ENCODE data around the gene EPHA1. TPM values are rescaled to one million over a fixed set of nuclear protein-coding genes. Genes with fewer than 3 reads are reported as not detected.

EPHA1 gene
- total and polyA plus RNA-seq, 2 donors (not counting 1 experiment from before 2014, with no cell fraction given): 0.39 to 0.49 TPM

- H2AFZ ChIP-seq (ENCODE audit: insufficient read depth, low read depth, low read length, poor library complexity, severe bottlenecking): no peak overlapping the region
- POLR2A ChIA-PET: no interaction called here
- intact Hi-C loops (cut with micrococcal nuclease): no loop called here
- no peaks in the 10 kb centered on the region for H3K36me3 ChIP-seq (replicated peaks in 1 of 2; ENCODE audit: control extremely low read depth in 1 of 2, control insufficient read depth in 1 of 2, extremely low read depth in 1 of 2, insufficient read depth in 2 of 2, low read length in 1 of 2)
- H3K27me3 ChIP-seq (replicated peaks in 1 of 4; ENCODE audit: control extremely low read depth in 1 of 4, control insufficient read depth in 3 of 4, insufficient read depth in 4 of 4, low read length in 3 of 4): peaks cover 0 to 12% (median 0%) of the 10 kb centered on the region in 4 experiments
- peaks cover 51% of the 10 kb centered on the region for H3K27me3 Mint-ChIP-seq
- no peak overlapping the region for H3K4me3 Mint-ChIP-seq
- no peak for ATAC-seq (ENCODE audit: low read depth)
- no peak overlapping the region for H3K27ac ChIP-seq (ENCODE audit: low read length in 2 of 2)
- TF ChIP-seq CTCF (IDR thresholded peaks at IDR 0.05) (no peak), EZH2 (IDR thresholded peaks at IDR 0.05; ENCODE audit: borderline replicate concordance, insufficient read depth, low read depth, low read length, poor library complexity, severe bottlenecking) (no peak)
- WGBS (ENCODE audit: insufficient coverage): 100% methylated on average over 7 of the region's 9 CpGs
- peaks cover 2% of the 10 kb centered on the region for H3K4me1 Mint-ChIP-seq
- H3K9ac ChIP-seq (ENCODE audit: low read length): no peak overlapping the region
- CTCF ChIA-PET: no interaction called here
- no peaks in the 10 kb centered on the region for H3K79me2 ChIP-seq (ENCODE audit: control insufficient read depth, insufficient read depth, low read length)
- H3K9me3 ChIP-seq (ENCODE audit: control extremely low read depth in 1 of 3, control insufficient read depth in 2 of 3, insufficient read depth in 1 of 3, low read length in 2 of 3): no peaks in the 10 kb centered on the region
- no peak overlapping the region for H3K4me2 ChIP-seq (replicated peaks; ENCODE audit: low read depth, low read length, poor library complexity, severe bottlenecking)
- H4K20me1 ChIP-seq (ENCODE audit: control insufficient read depth, insufficient read depth, low read length, poor library complexity, severe bottlenecking): no peaks in the 10 kb centered on the region
- no peak overlapping the region for H3K4me3 ChIP-seq (ENCODE audit: control extremely low read depth in 1 of 5, extremely low read depth in 1 of 5, insufficient read depth in 1 of 5, low read depth in 2 of 5, low read length in 4 of 5)
- DNase-seq: no peak
- no peaks in the 10 kb centered on the region for H3K9me3 Mint-ChIP-seq (ENCODE audit: insufficient read depth)
- no peaks in the 10 kb centered on the region for H3K4me1 ChIP-seq (ENCODE audit: control insufficient read depth in 2 of 2, insufficient read depth in 2 of 2, low read length in 2 of 2)
- no peak overlapping the region for H3K27ac Mint-ChIP-seq
Observed at GRCh38 chr7:143351574-143351973, 57.1 kb downstream of the EPHA1 start.

GRCh38 chr7:143351060-143351459, 57.6 kb downstream of the EPHA1 start:
- Histone ChIP-seq H3K27me3 (replicated peaks in 1 of 4; ENCODE audit: control extremely low read depth in 1 of 4, control insufficient read depth in 3 of 4, insufficient read depth in 4 of 4, low read length in 3 of 4) (peaks cover 0 to 12% (median 2%) of the 10 kb centered on the region in 4 experiments), H3K9me3 (ENCODE audit: control extremely low read depth in 1 of 3, control insufficient read depth in 2 of 3, insufficient read depth in 1 of 3, low read length in 2 of 3) (no peaks in the 10 kb centered on the region), H3K36me3 (replicated peaks in 1 of 2; ENCODE audit: control extremely low read depth in 1 of 2, control insufficient read depth in 1 of 2, extremely low read depth in 1 of 2, insufficient read depth in 2 of 2, low read length in 1 of 2) (no peaks in the 10 kb centered on the region), H2AFZ (ENCODE audit: insufficient read depth, low read depth, low read length, poor library complexity, severe bottlenecking) (no peak overlapping the region), H3K4me2 (replicated peaks; ENCODE audit: low read depth, low read length, poor library complexity, severe bottlenecking) (no peak overlapping the region), H3K4me3 (ENCODE audit: control extremely low read depth in 1 of 5, extremely low read depth in 1 of 5, insufficient read depth in 1 of 5, low read depth in 2 of 5, low read length in 4 of 5) (no peak overlapping the region), H3K27ac (ENCODE audit: low read length in 2 of 2) (no peak overlapping the region), H3K79me2 (ENCODE audit: control insufficient read depth, insufficient read depth, low read length) (no peaks in the 10 kb centered on the region), H4K20me1 (ENCODE audit: control insufficient read depth, insufficient read depth, low read length, poor library complexity, severe bottlenecking) (no peaks in the 10 kb centered on the region), H3K4me1 (ENCODE audit: control insufficient read depth in 2 of 2, insufficient read depth in 2 of 2, low read length in 2 of 2) (no peaks in the 10 kb centered on the region), H3K9ac (ENCODE audit: low read length) (no peak overlapping the region)
- ATAC-seq (ENCODE audit: low read depth): no peak
- Mint-ChIP-seq H3K4me1 (peaks cover 2% of the 10 kb centered on the region), H3K27me3 (peaks cover 55% of the 10 kb centered on the region), H3K9me3 (ENCODE audit: insufficient read depth) (no peaks in the 10 kb centered on the region), H3K27ac (no peak overlapping the region), H3K4me3 (no peak overlapping the region)
- no peak for DNase-seq
- ChIA-PET POLR2A (interaction anchor here (0.6 kb wide), 1 partner anchor 799 kb away, joined by 3 read pairs; no protein-coding TSS in a partner anchor), CTCF (no interaction called here)
- WGBS (ENCODE audit: insufficient coverage): 91% methylated on average over 4 of the region's 5 CpGs
- intact Hi-C loops (cut with micrococcal nuclease): no loop called here
- TF ChIP-seq CTCF (IDR thresholded peaks at IDR 0.05) (no peak), EZH2 (IDR thresholded peaks at IDR 0.05; ENCODE audit: borderline replicate concordance, insufficient read depth, low read depth, low read length, poor library complexity, severe bottlenecking) (no peak)
